Measurements from ENCODE around the gene EDEM2.

DNA sequence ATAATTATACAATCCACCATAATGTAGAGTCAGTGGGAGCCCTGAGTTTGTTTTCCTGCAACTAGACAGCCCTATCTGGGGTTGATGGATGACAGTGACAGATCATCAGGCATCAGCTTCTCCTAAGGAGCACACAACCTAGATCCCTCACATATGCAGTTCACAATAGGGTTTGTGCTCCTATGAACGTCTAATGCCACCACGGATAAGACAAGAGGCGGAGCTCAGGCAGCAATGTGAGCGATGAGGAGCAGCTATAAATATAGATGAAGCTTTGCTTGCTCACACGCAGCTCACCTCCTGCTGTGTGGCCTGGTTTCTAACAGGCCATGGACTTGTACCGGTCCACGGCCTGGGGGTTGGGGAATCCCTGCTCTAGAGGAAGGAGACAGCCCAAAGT, 25.9 kb downstream of the EDEM2 start:
- TF ChIP-seq, protein P1, sequence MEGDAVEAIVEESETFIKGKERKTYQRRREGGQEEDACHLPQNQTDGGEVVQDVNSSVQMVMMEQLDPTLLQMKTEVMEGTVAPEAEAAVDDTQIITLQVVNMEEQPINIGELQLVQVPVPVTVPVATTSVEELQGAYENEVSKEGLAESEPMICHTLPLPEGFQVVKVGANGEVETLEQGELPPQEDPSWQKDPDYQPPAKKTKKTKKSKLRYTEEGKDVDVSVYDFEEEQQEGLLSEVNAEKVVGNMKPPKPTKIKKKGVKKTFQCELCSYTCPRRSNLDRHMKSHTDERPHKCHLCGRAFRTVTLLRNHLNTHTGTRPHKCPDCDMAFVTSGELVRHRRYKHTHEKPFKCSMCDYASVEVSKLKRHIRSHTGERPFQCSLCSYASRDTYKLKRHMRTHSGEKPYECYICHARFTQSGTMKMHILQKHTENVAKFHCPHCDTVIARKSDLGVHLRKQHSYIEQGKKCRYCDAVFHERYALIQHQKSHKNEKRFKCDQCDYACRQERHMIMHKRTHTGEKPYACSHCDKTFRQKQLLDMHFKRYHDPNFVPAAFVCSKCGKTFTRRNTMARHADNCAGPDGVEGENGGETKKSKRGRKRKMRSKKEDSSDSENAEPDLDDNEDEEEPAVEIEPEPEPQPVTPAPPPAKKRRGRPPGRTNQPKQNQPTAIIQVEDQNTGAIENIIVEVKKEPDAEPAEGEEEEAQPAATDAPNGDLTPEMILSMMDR (IDR thresholded peaks at IDR 0.05) = no peak
- TF ChIP-seq POLR2A (IDR thresholded peaks at IDR 0.05) = no peak

Measured in prostate gland (tissue), 2 donors.